ENCODE data around the gene TCEA3. TPM values are rescaled to one million over a fixed set of nuclear protein-coding genes. Genes with fewer than 3 reads are reported as not detected.
"Not testable (repeated sequence)": the region's sequence is repeated elsewhere in the genome, so short reads cannot be mapped to it uniquely, and the experiment has no call there.

TCEA3 gene
- total and polyA plus RNA-seq, 2 experiments from 2014 or later = 9.2 to 23.2 TPM

DNA sequence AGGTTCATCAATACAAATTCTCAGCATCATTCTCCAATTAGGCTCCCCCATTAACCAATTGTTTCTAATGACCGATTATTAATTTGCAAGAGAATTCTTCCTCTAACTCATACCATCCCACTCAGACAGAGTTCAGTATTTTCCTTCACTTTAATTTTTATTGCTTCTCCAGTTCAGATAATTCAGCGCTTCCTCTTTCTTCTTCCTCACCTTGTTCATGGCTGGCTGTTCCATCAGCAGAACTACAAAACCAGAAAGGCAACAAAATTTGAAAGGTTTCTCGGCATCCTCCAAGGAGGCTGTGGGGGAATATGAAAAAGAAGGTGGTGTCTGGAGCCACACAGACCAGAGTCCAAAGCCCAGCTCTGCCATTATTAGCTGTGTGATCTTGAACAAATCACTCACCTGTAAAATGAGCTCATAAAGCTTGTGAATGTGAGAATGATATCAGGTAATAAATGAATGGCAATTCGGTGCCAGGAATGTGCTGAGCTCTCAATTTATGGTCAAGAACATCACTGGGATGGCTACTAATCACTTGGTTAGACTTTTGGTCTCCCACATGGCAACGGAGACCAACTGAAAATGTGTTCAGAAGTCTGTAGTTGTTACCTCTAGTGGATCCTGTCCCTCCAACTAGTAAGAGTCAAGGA lies 43.2 kb downstream of the TCEA3 start:
- 72 to 73% methylated on average over 5 of the region's 5 CpGs for WGBS, 2 experiments (ENCODE audit: low coverage in 1 of 2, low lambda C conversion rate in 2 of 2, missing lambda C conversion rate in 2 of 2)
- no peak for DNase-seq
- Histone ChIP-seq H3K9me2 (ENCODE audit: insufficient read depth) (no peaks in the 10 kb centered on the region), H3K4me1 (ENCODE audit: insufficient read depth) (peaks cover 35% of the 10 kb centered on the region), H3K4me3 (no peak overlapping the region), H3K9ac (no peak overlapping the region), H3K27ac (no peak overlapping the region), H4K20me1 (ENCODE audit: insufficient read depth) (no peaks in the 10 kb centered on the region), H3K79me2 (ENCODE audit: insufficient read depth) (no peaks in the 10 kb centered on the region), H2AFZ (no peak overlapping the region), H3K27me3 (replicated peaks; ENCODE audit: insufficient read depth) (no peaks in the 10 kb centered on the region), H3F3A (ENCODE audit: insufficient read depth) (peaks cover 34% of the 10 kb centered on the region), H3K36me3 (ENCODE audit: low read depth) (no peaks in the 10 kb centered on the region), H3K9me3 (ENCODE audit: low read depth) (no peaks in the 10 kb centered on the region), H3K4me2 (ENCODE audit: unreplicated experiment) (no peak overlapping the region)
- in situ Hi-C loops (cut with MboI) = no loop called here
- TF ChIP-seq EZH2 (IDR thresholded peaks at IDR 0.05; ENCODE audit: insufficient read depth, poor library complexity, severe bottlenecking) (no peak), EZH2phosphoT487 (IDR thresholded peaks at IDR 0.05; ENCODE audit: insufficient read depth, low read depth) (no peak)

GRCh38 chr1:23380719-23381118 lies 43.8 kb downstream of the TCEA3 start:
- in situ Hi-C loops (cut with MboI) = no loop called here

GRCh38 chr1:23380236-23380635 lies 44.3 kb downstream of the TCEA3 start:
- H3K4me1 ChIP-seq (ENCODE audit: insufficient read depth) = peaks cover 34% of the 10 kb centered on the region
- H3K9ac ChIP-seq; H3K36me3 ChIP-seq (ENCODE audit: low read depth); H3K9me3 ChIP-seq (ENCODE audit: low read depth); in situ Hi-C loops (cut with MboI); H3K27ac ChIP-seq; DNase-seq; H4K20me1 ChIP-seq (ENCODE audit: insufficient read depth); H3K79me2 ChIP-seq (ENCODE audit: insufficient read depth); H3K9me2 ChIP-seq (ENCODE audit: insufficient read depth); H3K4me2 ChIP-seq (ENCODE audit: unreplicated experiment); H2AFZ ChIP-seq; H3K4me3 ChIP-seq; H3K27me3 ChIP-seq (replicated peaks; ENCODE audit: insufficient read depth): not testable (repeated sequence)
- 58 to 64% methylated on average over 4 of the region's 4 CpGs for WGBS, 2 experiments (ENCODE audit: low coverage in 1 of 2, low lambda C conversion rate in 2 of 2, missing lambda C conversion rate in 2 of 2)
- peaks cover 37% of the 10 kb centered on the region for H3F3A ChIP-seq (ENCODE audit: insufficient read depth)

More at GRCh38 chr1:23380719-23381118, 43.8 kb downstream of the TCEA3 start:
- peaks cover 37% of the 10 kb centered on the region for H3F3A ChIP-seq (ENCODE audit: insufficient read depth)
- peaks cover 38% of the 10 kb centered on the region for H3K4me1 ChIP-seq (ENCODE audit: insufficient read depth)
- no peaks in the 10 kb centered on the region for H3K79me2 ChIP-seq (ENCODE audit: insufficient read depth)
- no peaks in the 10 kb centered on the region for H3K36me3 ChIP-seq (ENCODE audit: low read depth)
- DNase-seq = no peak
- H3K4me2 ChIP-seq (ENCODE audit: unreplicated experiment) = no peak overlapping the region
- H4K20me1 ChIP-seq (ENCODE audit: insufficient read depth) = no peaks in the 10 kb centered on the region
- no peak overlapping the region for H3K4me3 ChIP-seq
- no peaks in the 10 kb centered on the region for H3K9me2 ChIP-seq (ENCODE audit: insufficient read depth)
- no peak overlapping the region for H3K27ac ChIP-seq
- H3K27me3 ChIP-seq (replicated peaks; ENCODE audit: insufficient read depth) = no peaks in the 10 kb centered on the region
- H3K9me3 ChIP-seq (ENCODE audit: low read depth) = no peaks in the 10 kb centered on the region
- TF ChIP-seq EZH2phosphoT487 (IDR thresholded peaks at IDR 0.05; ENCODE audit: insufficient read depth, low read depth) (no peak), EZH2 (IDR thresholded peaks at IDR 0.05; ENCODE audit: insufficient read depth, poor library complexity, severe bottlenecking) (no peak)
- H2AFZ ChIP-seq = no peak overlapping the region
- no peak overlapping the region for H3K9ac ChIP-seq
- 55 to 67% methylated on average over 4 to 5 of the region's 5 CpGs for WGBS, 2 experiments (ENCODE audit: low coverage in 1 of 2, low lambda C conversion rate in 2 of 2, missing lambda C conversion rate in 2 of 2)

GRCh38 chr1:23376890-23377811 lies 47.4 kb downstream of the TCEA3 start:
- no peak for TF ChIP-seq EZH2 (IDR thresholded peaks at IDR 0.05; ENCODE audit: insufficient read depth, poor library complexity, severe bottlenecking)
- no peak for TF ChIP-seq EZH2phosphoT487 (IDR thresholded peaks at IDR 0.05; ENCODE audit: insufficient read depth, low read depth)
- Histone ChIP-seq H3K36me3 (ENCODE audit: low read depth) (no peaks in the 10 kb centered on the region), H3K9me2 (ENCODE audit: insufficient read depth) (no peaks in the 10 kb centered on the region), H3K27ac (peak overlapping the region; percentile 92), H3K9me3 (ENCODE audit: low read depth) (no peaks in the 10 kb centered on the region), H3K79me2 (ENCODE audit: insufficient read depth) (peaks cover 9% of the 10 kb centered on the region), H3K27me3 (replicated peaks; ENCODE audit: insufficient read depth) (no peaks in the 10 kb centered on the region), H2AFZ (peak overlapping the region; percentile 52), H3K4me3 (peak overlapping the region; percentile 9), H3F3A (ENCODE audit: insufficient read depth) (peaks cover 31% of the 10 kb centered on the region), H3K9ac (peak overlapping the region; percentile 74), H3K4me1 (ENCODE audit: insufficient read depth) (peaks cover 25% of the 10 kb centered on the region), H4K20me1 (ENCODE audit: insufficient read depth) (no peaks in the 10 kb centered on the region), H3K4me2 (ENCODE audit: unreplicated experiment) (peak overlapping the region; percentile 56)
- in situ Hi-C loops (cut with MboI) = no loop called here
- WGBS, 2 experiments (ENCODE audit: low coverage in 1 of 2, low lambda C conversion rate in 2 of 2, missing lambda C conversion rate in 2 of 2) = 3 to 5% methylated on average over 19 of the region's 19 CpGs
- peak; percentile 91 for DNase-seq

DNA sequence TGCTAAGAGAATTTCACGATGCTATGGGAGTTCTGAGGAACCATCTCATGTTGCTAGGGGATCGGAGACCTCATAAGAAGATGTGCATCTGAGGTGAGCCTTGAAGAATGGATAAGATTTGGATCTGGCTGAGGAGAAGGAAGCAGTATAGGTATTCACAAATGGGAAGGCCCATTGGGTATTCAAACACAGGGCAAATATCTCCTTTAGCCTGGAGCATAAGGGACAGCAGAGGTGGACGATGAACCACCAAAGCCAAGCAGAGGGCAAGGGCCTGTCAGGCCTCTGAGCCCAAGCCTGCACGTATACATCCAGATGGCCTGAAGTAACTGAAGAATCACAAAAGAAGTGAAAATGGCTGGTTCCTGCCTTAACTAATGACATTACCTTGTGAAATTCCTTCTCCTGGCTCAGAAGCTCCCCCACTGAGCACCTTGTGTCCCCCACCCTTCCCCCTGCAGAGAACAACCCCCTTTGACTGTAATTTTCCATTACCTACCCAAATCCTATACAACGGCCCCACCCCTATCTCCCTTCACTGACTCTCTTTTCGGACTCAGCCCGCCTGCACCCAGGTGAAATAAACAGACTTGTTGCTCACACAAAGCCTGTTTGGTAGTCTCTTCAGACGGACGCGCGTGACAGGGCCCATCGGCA lies 50.3 kb downstream of the TCEA3 start:
- H3K9me3 ChIP-seq (ENCODE audit: low read depth); H3K9ac ChIP-seq; H2AFZ ChIP-seq; H3K9me2 ChIP-seq (ENCODE audit: insufficient read depth); H3K4me3 ChIP-seq; H4K20me1 ChIP-seq (ENCODE audit: insufficient read depth); in situ Hi-C loops (cut with MboI); H3K27me3 ChIP-seq (replicated peaks; ENCODE audit: insufficient read depth); H3K36me3 ChIP-seq (ENCODE audit: low read depth); DNase-seq; H3K4me2 ChIP-seq (ENCODE audit: unreplicated experiment); H3K27ac ChIP-seq: not testable (repeated sequence)
- H3K79me2 ChIP-seq (ENCODE audit: insufficient read depth) = peaks cover 32% of the 10 kb centered on the region
- WGBS, 2 experiments (ENCODE audit: low coverage in 1 of 2, low lambda C conversion rate in 2 of 2, missing lambda C conversion rate in 2 of 2) = 88 to 94% methylated on average over 12 of the region's 12 CpGs
- H3F3A ChIP-seq (ENCODE audit: insufficient read depth) = peaks cover 48% of the 10 kb centered on the region
- H3K4me1 ChIP-seq (ENCODE audit: insufficient read depth) = peaks cover 48% of the 10 kb centered on the region

Data from GM23248 (cell line).